HepG2 (cell line): Measurements from ENCODE around the gene TDRD3. TPM values are rescaled to one million over a fixed set of nuclear protein-coding genes. Genes with fewer than 3 reads are reported as not detected.

ENCODE experiments used
- GABPA ChIP-seq, 2 experiments: IDR thresholded peaks; 2 replicates each; pipeline ENCODE4 v1.6.1; 2011 to 2016; ENCODE audit warnings: low read depth in 2 of 2, low read length in 1 of 2, missing biosample characterization in 1 of 2, missing genetic modification characterization in 1 of 2
- GABPB1 ChIP-seq: IDR thresholded peaks from 2 replicates; pipeline ENCODE4 v1.6.1; 2016; ENCODE audit warnings: mild to moderate bottlenecking, missing genetic modification reagents, moderate library complexity, missing compliant biosample characterization
- HOXA5 ChIP-seq: sonication (generic); formaldehyde crosslinking; IDR thresholded peaks from 2 replicates; pipeline ENCODE4 v1.4.0; 2020; ENCODE audit warnings: missing genetic modification reagents
- KLF12 ChIP-seq: sonication (generic); formaldehyde crosslinking; IDR thresholded peaks from 2 replicates; pipeline ENCODE4 v1.4.0; 2020; ENCODE audit warnings: missing genetic modification reagents, borderline replicate concordance
- NFYB ChIP-seq: sonication (generic); formaldehyde crosslinking; IDR thresholded peaks from 2 replicates; pipeline ENCODE4 v1.4.0; 2020; ENCODE audit warnings: missing genetic modification reagents
- SETDB1 ChIP-seq: sonication (generic); formaldehyde crosslinking; IDR thresholded peaks from 2 replicates; pipeline ENCODE4 v1.5.1; 2020; ENCODE audit warnings: missing genetic modification reagents, mild to moderate bottlenecking, borderline replicate concordance
- THAP11 ChIP-seq: IDR thresholded peaks from 2 replicates; pipeline ENCODE4 v1.6.1; 2016; ENCODE audit warnings: missing biosample characterization, missing genetic modification reagents
- ZNF441 ChIP-seq: sonication (generic); formaldehyde crosslinking; IDR thresholded peaks from 2 replicates; pipeline ENCODE4 v1.7.0; 2021; ENCODE audit warnings: missing genetic modification reagents, borderline replicate concordance
- ZNF792 ChIP-seq: IDR thresholded peaks from 2 replicates; pipeline ENCODE4 v1.6.1; 2016
- polyA plus RNA-seq, 8 experiments: library from polyadenylated mRNA; depleted of rRNA in 3 of 8; stranded (reverse) in 7 of 8; unstranded in 1 of 8; fragments of >200 nt; fragmentation: Illumina TruSeq in 4 of 8; extraction: Trizol in 4 of 8; gene quantifications; 2 replicates each; pipeline versions ENCODE4 v1.2.1 to v1.2.3, GENCODE V29; 2011 to 2016; ENCODE audit warnings: low read depth in 4 of 8, missing spikeins in 1 of 8, mixed read lengths in 1 of 8; ENCODE audit not compliant: insufficient read depth in 1 of 8
- total RNA-seq, 5 experiments: library from RNA; depleted of rRNA; stranded (reverse); fragments of >200 nt; fragmentation: Illumina TruSeq; extraction: Trizol; gene quantifications; 2 replicates each; pipeline ENCODE4 v1.2.3, GENCODE V29; 2016; ENCODE audit warnings: low read depth in 1 of 5
- TF ChIP-seq, protein P1 (sequence below), 2 experiments: fragments of 450-650 bp in 1 of 2; sonication (generic) in 1 of 2; formaldehyde crosslinking in 1 of 2; IDR thresholded peaks; 2 replicates each; pipeline versions ENCODE4 v1.6.1 to v1.8.0; 2016 to 2022; ENCODE audit warnings: antibody characterized with exemption in 1 of 2, mild to moderate bottlenecking in 1 of 2, missing genetic modification reagents in 1 of 2
- TF ChIP-seq, protein P2 (sequence below): IDR thresholded peaks from 2 replicates; pipeline ENCODE4 v1.6.1; 2016; ENCODE audit warnings: missing compliant biosample characterization, missing genetic modification reagents, borderline replicate concordance
- TF ChIP-seq, protein P3 (sequence below): IDR thresholded peaks from 2 replicates; pipeline ENCODE4 v1.6.1; 2012; ENCODE audit warnings: inconsistent platforms
- TF ChIP-seq, protein P4 (sequence below): sonication (generic); formaldehyde crosslinking; IDR thresholded peaks from 2 replicates; pipeline ENCODE4 v1.4.0; 2020; ENCODE audit warnings: missing genetic modification reagents

TDRD3 gene
- total and polyA plus RNA-seq, 2 of the 13 experiments (the other 11 are each of a cell fraction or from before 2014, with no cell fraction given) = 4.7 to 11.8 TPM

DNA sequence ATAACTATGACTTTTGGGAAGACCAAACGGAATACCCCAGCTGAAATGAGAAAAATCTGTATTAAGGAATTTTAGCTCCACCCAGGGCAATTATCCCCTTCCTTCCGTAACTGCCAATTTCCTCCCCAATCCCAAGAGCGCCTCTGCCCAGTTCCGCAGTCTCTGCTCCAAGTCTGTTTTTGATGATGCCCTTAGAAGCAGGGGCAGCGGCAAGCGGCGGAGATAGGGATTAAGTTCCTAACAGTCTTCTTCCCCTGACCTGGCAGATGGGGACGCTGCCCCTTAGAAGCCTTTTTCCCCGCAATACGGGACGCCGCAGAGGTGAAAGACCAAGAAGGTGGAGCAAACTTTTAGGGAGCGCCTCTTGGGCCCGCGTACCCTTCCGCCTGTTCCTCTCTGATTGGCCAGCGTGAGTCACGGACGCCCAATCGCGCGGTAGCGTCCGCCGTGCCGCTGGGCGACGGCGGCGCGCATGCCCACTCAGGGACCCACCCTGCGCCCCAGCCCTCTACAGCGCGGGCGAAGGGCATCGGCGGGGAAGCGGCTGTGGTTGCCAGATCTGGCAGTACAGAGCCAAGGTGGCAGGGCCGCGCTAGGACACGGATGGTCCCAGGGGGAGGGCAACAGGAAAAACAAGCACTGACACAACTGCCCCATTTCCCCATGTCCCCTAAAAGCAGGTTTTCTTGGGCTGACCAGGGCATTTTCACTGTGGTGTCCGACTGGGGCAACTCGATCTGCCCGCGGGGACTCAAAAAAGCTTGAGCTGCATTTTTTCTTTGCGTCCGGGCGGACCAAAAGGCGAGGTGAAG is 843 bp upstream of the TDRD3 start (continued):
- TF ChIP-seq, protein P1, sequence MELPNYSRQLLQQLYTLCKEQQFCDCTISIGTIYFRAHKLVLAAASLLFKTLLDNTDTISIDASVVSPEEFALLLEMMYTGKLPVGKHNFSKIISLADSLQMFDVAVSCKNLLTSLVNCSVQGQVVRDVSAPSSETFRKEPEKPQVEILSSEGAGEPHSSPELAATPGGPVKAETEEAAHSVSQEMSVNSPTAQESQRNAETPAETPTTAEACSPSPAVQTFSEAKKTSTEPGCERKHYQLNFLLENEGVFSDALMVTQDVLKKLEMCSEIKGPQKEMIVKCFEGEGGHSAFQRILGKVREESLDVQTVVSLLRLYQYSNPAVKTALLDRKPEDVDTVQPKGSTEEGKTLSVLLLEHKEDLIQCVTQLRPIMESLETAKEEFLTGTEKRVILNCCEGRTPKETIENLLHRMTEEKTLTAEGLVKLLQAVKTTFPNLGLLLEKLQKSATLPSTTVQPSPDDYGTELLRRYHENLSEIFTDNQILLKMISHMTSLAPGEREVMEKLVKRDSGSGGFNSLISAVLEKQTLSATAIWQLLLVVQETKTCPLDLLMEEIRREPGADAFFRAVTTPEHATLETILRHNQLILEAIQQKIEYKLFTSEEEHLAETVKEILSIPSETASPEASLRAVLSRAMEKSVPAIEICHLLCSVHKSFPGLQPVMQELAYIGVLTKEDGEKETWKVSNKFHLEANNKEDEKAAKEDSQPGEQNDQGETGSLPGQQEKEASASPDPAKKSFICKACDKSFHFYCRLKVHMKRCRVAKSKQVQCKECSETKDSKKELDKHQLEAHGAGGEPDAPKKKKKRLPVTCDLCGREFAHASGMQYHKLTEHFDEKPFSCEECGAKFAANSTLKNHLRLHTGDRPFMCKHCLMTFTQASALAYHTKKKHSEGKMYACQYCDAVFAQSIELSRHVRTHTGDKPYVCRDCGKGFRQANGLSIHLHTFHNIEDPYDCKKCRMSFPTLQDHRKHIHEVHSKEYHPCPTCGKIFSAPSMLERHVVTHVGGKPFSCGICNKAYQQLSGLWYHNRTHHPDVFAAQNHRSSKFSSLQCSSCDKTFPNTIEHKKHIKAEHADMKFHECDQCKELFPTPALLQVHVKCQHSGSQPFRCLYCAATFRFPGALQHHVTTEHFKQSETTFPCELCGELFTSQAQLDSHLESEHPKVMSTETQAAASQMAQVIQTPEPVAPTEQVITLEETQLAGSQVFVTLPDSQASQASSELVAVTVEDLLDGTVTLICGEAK (IDR thresholded peaks at IDR 0.05) = no peak
- TF ChIP-seq, protein P1 (CRISPR knock-in tag; IDR thresholded peaks at IDR 0.05) = 0 out of 2 replicates have a peak, but pooled peaks have one; percentile 8
- peak; percentile 62; the same call in 1 of the 2 replicates for TF ChIP-seq HOXA5 (CRISPR knock-in tag)
- TF ChIP-seq GABPB1 (CRISPR knock-in tag) = peak; percentile 67
- TF ChIP-seq NFYB = peak; percentile 88
- 0 out of 2 replicates have a peak, but pooled peaks have one; percentile 30 for TF ChIP-seq SETDB1 (CRISPR knock-in tag)
- TF ChIP-seq, protein P2, sequence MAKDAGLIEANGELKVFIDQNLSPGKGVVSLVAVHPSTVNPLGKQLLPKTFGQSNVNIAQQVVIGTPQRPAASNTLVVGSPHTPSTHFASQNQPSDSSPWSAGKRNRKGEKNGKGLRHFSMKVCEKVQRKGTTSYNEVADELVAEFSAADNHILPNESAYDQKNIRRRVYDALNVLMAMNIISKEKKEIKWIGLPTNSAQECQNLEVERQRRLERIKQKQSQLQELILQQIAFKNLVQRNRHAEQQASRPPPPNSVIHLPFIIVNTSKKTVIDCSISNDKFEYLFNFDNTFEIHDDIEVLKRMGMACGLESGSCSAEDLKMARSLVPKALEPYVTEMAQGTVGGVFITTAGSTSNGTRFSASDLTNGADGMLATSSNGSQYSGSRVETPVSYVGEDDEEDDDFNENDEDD = peak; percentile 35; the same call in 1 of the 2 replicates
- TF ChIP-seq ZNF441 (CRISPR knock-in tag) = peak; percentile 50; the same call in 1 of the 2 replicates
- TF ChIP-seq THAP11 = peak; percentile 33
- TF ChIP-seq, protein P3, sequence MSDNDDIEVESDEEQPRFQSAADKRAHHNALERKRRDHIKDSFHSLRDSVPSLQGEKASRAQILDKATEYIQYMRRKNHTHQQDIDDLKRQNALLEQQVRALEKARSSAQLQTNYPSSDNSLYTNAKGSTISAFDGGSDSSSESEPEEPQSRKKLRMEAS = peak; percentile 55
- peak; percentile 9; the same call in 1 of the 2 replicates for TF ChIP-seq GABPA (IDR thresholded peaks at IDR 0.05; ENCODE audit: low read depth, low read length)
- peak; percentile 23; the same call in 1 of the 2 replicates for TF ChIP-seq GABPA (CRISPR knock-in tag; IDR thresholded peaks at IDR 0.05; ENCODE audit: low read depth)
- TF ChIP-seq ZNF792 (CRISPR knock-in tag) = 0 out of 2 replicates have a peak, but pooled peaks have one; percentile 40
- 0 out of 2 replicates have a peak, but pooled peaks have one; percentile 37 for TF ChIP-seq KLF12
- TF ChIP-seq, protein P4, sequence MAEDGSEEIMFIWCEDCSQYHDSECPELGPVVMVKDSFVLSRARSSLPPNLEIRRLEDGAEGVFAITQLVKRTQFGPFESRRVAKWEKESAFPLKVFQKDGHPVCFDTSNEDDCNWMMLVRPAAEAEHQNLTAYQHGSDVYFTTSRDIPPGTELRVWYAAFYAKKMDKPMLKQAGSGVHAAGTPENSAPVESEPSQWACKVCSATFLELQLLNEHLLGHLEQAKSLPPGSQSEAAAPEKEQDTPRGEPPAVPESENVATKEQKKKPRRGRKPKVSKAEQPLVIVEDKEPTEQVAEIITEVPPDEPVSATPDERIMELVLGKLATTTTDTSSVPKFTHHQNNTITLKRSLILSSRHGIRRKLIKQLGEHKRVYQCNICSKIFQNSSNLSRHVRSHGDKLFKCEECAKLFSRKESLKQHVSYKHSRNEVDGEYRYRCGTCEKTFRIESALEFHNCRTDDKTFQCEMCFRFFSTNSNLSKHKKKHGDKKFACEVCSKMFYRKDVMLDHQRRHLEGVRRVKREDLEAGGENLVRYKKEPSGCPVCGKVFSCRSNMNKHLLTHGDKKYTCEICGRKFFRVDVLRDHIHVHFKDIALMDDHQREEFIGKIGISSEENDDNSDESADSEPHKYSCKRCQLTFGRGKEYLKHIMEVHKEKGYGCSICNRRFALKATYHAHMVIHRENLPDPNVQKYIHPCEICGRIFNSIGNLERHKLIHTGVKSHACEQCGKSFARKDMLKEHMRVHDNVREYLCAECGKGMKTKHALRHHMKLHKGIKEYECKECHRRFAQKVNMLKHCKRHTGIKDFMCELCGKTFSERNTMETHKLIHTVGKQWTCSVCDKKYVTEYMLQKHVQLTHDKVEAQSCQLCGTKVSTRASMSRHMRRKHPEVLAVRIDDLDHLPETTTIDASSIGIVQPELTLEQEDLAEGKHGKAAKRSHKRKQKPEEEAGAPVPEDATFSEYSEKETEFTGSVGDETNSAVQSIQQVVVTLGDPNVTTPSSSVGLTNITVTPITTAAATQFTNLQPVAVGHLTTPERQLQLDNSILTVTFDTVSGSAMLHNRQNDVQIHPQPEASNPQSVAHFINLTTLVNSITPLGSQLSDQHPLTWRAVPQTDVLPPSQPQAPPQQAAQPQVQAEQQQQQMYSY (CRISPR knock-in tag) = peak; percentile 90
